ENCODE data around the gene APH1B. TPM values are rescaled to one million over a fixed set of nuclear protein-coding genes. Genes with fewer than 3 reads are reported as not detected.

Gene APH1B
- total and polyA plus RNA-seq, 10 donors, result 8.7 to 51.5 (median 30.2) TPM

DNA sequence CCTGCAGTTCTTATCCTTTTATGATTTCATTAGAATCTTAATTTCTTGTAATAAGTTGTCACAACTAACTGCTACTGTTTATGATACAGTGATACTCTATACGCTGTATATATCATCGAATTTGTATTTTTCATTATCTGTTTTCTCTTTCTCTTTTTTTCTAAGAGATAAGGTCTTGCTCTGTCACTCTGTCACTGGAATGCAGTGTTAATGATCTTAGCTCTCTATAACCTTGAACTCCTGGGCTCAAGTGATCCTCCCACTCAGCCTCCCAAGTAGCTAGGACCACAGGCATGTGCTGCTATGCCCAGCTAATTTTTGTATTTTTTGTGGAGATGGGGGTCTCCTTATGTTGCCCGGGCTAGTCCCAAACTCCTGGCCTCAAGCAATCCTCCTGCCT, 14.8 kb downstream of the APH1B start:
- Histone ChIP-seq H3K4me3 (no peak overlapping the region), H3K27me3 (replicated peaks in 1 of 7) (no peaks in the 10 kb centered on the region), H3K36me3 (peaks cover 0 to 47% (median 7%) of the 10 kb centered on the region in 6 donors), H3K27ac (peak overlapping the region in 6 of 8 donors; percentile 39 to 66 (median 58)), H3K4me1 (peaks cover 0 to 96% (median 35%) of the 10 kb centered on the region in 6 donors), H3K9me3 (no peaks in the 10 kb centered on the region)
- no peak for DNase-seq
- intact Hi-C loops (cut with DNase I; ENCODE audit: low total_unique reads), result no loop called here
- TF ChIP-seq POLR2AphosphoS5 (IDR thresholded peaks at IDR 0.05), result no peak
- no peak for TF ChIP-seq POLR2A (IDR thresholded peaks at IDR 0.05)
- no peak for TF ChIP-seq CTCF (IDR thresholded peaks at IDR 0.05 in 8 of 11, conservative IDR thresholded peaks at IDR 0.05 in 3 of 11)
- 90 to 94% (median 91%) methylated on average over 3 of the region's 3 CpGs for WGBS, 5 donors

DNA sequence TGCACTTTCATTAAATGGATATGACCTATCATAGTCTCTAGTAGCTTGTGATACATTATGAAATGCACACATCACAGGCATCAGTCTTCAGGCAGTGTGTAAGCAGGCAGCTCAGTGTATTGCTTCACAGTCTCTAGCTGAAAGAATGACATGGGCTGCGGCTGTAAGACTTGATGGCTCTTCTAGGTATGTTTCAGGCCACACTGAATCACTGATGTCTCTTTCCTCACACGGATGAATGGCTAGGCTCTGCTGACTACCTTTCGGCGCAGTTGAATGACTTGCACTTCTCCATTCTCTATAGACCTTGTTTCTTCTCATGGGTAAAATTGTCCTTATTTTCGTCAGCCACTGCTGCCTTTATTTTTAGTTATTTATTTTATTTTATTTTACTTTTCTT, 15.4 kb downstream of the APH1B start:
- DNase-seq, result no peak
- no peak for TF ChIP-seq POLR2AphosphoS5 (IDR thresholded peaks at IDR 0.05)
- TF ChIP-seq POLR2A (IDR thresholded peaks at IDR 0.05), result no peak
- no peak for TF ChIP-seq CTCF (IDR thresholded peaks at IDR 0.05 in 8 of 11, conservative IDR thresholded peaks at IDR 0.05 in 3 of 11)
- H3K9me3 ChIP-seq, result no peaks in the 10 kb centered on the region
- intact Hi-C loops (cut with DNase I; ENCODE audit: low total_unique reads), result no loop called here
- 79 to 86% (median 81%) methylated on average over 5 of the region's 5 CpGs for WGBS, 5 donors
- H3K4me3 ChIP-seq, result no peak overlapping the region
- H3K4me1 ChIP-seq, result peaks cover 0 to 95% (median 34%) of the 10 kb centered on the region in 6 donors
- no peaks in the 10 kb centered on the region for H3K27me3 ChIP-seq (replicated peaks in 1 of 7)
- peaks cover 0 to 45% (median 3%) of the 10 kb centered on the region in 6 donors for H3K36me3 ChIP-seq
- peak overlapping the region in 5 of 8 donors; percentile 11 to 66 (median 51) for H3K27ac ChIP-seq

DNA sequence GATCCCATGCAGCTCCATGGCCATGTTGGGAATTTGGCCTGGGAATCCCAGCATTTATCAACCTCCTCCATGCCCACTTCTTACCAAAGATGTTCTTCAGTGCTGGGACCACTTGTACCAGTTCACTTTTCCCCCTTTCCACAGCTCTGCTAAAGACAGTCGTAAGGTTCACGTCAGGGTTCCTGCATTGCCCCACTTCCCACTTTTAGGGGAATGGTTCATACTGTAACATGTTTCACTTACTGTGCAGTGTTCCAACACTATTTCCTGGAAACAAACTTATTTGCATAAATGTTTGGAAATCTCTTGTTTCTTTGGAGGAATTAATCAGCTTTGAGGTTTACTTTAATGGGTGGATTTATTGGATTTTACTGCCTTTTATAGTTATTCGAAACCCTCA, 17.0 kb downstream of the APH1B start:
- H3K9me3 ChIP-seq, result no peaks in the 10 kb centered on the region
- peak in 1 of 3 donors; percentile 55 for TF ChIP-seq POLR2AphosphoS5 (IDR thresholded peaks at IDR 0.05)
- no peak for TF ChIP-seq CTCF (IDR thresholded peaks at IDR 0.05 in 8 of 11, conservative IDR thresholded peaks at IDR 0.05 in 3 of 11)
- TF ChIP-seq POLR2A (IDR thresholded peaks at IDR 0.05), result no peak
- DNase-seq, result no peak
- H3K27me3 ChIP-seq (replicated peaks in 1 of 7), result no peaks in the 10 kb centered on the region
- peak overlapping the region in 4 of 8 donors; percentile 22 to 66 (median 46) for H3K27ac ChIP-seq
- 70 to 92% (median 72%) methylated on average over 3 of the region's 3 CpGs for WGBS, 5 donors
- H3K36me3 ChIP-seq, result peaks cover 0 to 52% (median 0%) of the 10 kb centered on the region in 6 donors
- intact Hi-C loops (cut with DNase I; ENCODE audit: low total_unique reads), result no loop called here
- H3K4me3 ChIP-seq, result no peak overlapping the region
- peaks cover 0 to 79% (median 24%) of the 10 kb centered on the region in 6 donors for H3K4me1 ChIP-seq

- no peaks in the 10 kb centered on the region for H3K27me3 ChIP-seq (replicated peaks in 1 of 7)
- H3K9me3 ChIP-seq, result no peaks in the 10 kb centered on the region
- intact Hi-C loops (cut with DNase I; ENCODE audit: low total_unique reads), result no loop called here
- no peak for TF ChIP-seq POLR2A (IDR thresholded peaks at IDR 0.05)
- no peak for TF ChIP-seq CTCF (IDR thresholded peaks at IDR 0.05 in 8 of 11, conservative IDR thresholded peaks at IDR 0.05 in 3 of 11)
- TF ChIP-seq POLR2AphosphoS5 (IDR thresholded peaks at IDR 0.05), result no peak
- no peak for DNase-seq
- peak overlapping the region in 3 of 8 donors; percentile 27 to 66 (median 41) for H3K27ac ChIP-seq
- H3K4me1 ChIP-seq, result peaks cover 0 to 71% (median 24%) of the 10 kb centered on the region in 6 donors
- no peak overlapping the region for H3K4me3 ChIP-seq
- H3K36me3 ChIP-seq, result peaks cover 0 to 52% (median 0%) of the 10 kb centered on the region in 6 donors
Measured at GRCh38 chr15:63295341-63295740, 17.9 kb downstream of the APH1B start.
